H1 (cell line): ENCODE results near the gene DACT1.

Experiments
- EP300 ChIP-seq, 2 experiments: IDR thresholded peaks; 1 replicate in 1 of 2; 2 replicates in 1 of 2; pipeline ENCODE4 v1.6.1; 2011 to 2012; ENCODE audit warnings: low read depth in 2 of 2, low read length in 2 of 2, mild to moderate bottlenecking in 2 of 2, borderline replicate concordance in 1 of 2, inconsistent platforms in 1 of 2, moderate library complexity in 1 of 2
- POLR2AphosphoS5 ChIP-seq: IDR thresholded peaks from 2 replicates; pipeline ENCODE4 v1.6.1; 2011; ENCODE audit warnings: low read depth, low read length

- TF ChIP-seq POLR2AphosphoS5 (no peak), EP300 (IDR thresholded peaks at IDR 0.05; ENCODE audit: borderline replicate concordance in 1 of 2, low read depth in 2 of 2, low read length in 2 of 2) (no peak)
These were observed 28.2 kb downstream of the DACT1 start for GRCh38 chr14:58665773-58666500.
